Fibroblast of skin of scalp (primary cell): ENCODE results near the gene TTC28.

Experiments used
- DNase-seq: peaks from one replicate; pipeline ENCODE4 v3.0.0-alpha.2; 2013

The TTC28 gene

DNA sequence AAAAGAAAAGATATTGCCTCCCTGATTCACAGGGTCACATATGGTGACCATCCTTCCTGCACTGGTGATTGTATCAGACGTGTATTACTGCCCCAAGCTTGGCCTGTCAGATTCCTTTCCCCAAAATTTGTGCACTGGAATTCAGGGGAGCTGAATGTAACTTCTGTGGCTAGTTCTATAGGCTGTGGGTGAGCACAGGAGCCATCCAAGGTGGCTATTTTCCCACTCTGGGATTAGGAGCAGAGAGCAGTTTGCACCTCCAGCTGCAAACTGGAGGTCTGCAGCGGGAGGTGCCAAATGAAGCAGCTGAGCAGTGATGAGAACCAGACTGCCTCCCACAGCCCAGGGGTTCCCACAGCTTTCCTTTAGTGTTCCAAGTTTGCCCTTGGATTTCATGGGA lies 636.4 kb downstream of the TTC28 start:
- DNase-seq: no peak

DNA sequence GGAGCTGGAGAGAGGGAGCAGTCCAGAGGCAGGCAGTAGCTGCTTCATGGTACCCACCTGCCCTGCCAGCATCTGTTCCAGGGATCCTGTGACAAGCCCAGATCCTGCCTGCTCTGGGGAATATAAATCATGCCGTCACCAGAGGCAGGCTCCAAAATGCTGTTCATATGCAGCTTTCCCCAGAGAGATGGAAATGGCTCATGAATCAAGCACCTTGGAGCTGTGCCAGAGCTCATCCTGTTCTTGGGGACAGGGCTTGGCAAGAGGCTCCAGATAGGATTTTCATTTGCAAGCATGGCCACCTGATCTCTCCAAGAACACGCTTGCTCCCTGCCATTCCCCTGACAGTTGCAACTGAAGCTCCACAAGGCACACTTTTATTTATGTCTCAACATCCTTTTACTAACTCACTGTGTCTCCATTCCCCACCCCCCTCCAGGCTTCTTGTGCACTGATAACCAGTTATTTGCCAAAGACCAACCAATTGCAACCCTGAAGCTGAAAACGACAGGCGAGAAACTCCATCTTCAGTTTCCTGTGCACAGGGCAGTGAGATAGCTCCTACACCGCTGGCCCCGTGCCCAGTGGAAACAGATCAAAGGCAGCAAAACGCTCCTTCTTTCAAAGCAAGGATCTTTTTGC lies 644.8 kb downstream of the TTC28 start:
- peak; percentile 87 for DNase-seq

DNA sequence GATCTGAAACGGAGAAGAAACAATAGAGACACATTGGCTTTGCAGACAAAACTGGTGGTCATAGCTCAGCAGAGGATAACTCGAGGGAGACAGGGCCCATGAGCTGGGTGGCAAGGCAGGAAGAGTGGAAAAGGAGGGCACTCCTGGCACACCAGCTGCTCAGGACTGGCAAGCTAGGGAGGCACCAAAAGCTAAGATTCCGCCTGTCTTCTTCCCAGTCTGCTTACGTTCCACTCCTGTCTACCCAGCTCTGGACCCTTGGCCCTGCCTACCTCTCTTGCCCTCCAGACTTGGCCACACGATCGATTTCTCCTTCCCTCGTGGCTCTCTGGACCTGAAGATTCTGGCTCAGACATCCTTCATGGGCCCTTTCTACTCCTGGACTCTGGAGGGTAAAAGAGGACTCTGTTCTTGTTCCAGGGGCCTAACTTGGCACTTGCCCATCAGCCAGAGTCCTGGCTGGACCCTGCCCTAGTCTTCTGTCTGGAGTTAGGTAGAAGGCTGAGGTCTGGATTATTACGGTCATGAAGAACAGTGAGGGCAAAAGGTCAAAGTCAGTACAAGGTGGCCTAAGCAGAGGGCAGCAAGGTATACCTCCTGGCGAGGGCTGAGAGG lies 645.4 kb downstream of the TTC28 start:
- no peak for DNase-seq

DNA sequence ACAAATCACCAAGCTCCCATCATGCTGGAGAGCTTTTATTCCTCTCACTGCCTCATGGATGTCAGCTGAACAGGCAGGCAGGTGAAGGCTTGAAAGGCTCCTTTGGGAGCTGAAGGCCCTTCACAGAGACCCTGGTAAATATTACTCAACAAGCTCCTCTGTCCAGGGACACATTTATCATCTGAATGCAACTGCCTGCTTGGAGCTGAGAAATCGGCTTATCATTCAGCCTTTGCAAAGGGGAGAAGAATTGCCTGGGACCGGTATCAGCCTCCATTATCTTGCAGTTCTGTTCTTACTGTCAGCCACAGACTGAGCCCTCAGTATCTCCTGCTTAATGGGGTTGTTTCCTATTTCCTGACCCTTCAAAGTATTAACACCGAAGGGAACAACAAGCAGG lies 646.8 kb downstream of the TTC28 start:
- DNase-seq: no peak

DNA sequence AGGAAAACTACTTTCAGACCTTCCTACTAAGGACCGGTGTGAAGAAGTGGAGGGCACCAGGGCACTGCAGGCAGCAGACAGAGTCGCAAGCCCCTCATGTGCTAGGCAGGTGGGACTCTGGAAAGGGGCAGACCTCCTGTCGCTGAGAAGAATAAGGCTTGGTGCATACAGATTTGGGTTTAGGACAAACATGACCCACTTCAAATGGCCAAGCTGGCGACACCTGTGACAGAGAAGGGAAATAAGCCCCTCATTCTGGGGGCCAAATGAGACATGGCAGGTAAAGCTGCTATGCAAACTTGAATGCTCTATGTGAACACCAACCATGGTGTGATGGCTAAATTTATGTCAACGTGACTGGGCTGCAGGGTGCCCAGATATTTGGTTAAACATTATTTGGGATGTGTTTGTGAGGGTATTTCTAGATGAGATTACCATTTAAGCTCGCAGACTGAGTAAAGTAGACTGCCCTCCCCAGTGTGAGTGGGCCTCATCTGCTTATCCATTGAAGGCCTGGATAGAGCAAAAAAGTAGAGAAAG lies 648.2 kb downstream of the TTC28 start:
- no peak for DNase-seq

DNA sequence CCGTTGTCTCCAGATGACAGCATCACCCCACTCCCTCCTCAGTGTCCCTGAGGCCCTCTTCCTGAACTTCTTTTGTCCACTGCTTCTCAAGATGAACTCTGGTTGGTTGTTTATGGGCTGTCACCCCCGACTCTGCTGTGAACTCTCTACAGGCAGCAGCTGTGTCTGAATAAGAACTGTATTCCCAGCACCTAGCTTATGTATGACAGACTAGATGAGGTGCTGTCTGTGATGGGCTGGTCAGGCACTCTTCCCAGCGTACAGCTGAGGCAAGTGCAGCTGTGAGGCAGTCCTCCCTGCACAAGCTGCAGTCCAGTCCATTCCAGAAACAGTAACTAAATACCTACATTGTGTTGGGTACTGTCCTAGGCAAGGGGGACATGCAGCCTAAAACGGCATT lies 649.2 kb downstream of the TTC28 start:
- DNase-seq: no peak

DNA sequence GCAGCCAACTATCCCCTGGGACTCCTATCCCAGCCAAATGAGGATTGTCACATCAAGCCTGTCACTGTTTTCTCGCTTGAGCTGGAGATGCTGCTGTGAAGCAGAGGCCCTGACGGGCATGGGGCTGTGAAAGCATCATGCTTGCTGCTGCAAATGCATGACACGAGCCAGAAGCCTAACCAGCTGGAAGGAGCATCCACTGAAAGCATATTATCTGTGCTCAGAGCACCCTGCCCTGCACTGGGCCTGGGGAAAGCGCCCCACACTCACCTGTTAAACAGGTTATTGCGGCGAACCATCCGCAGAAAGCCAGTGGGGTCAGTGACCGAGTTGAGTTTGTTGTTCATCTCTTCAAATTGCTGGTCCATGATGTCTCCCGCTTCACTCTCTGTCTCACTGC lies 649.7 kb downstream of the TTC28 start:
- DNase-seq: no peak

DNA sequence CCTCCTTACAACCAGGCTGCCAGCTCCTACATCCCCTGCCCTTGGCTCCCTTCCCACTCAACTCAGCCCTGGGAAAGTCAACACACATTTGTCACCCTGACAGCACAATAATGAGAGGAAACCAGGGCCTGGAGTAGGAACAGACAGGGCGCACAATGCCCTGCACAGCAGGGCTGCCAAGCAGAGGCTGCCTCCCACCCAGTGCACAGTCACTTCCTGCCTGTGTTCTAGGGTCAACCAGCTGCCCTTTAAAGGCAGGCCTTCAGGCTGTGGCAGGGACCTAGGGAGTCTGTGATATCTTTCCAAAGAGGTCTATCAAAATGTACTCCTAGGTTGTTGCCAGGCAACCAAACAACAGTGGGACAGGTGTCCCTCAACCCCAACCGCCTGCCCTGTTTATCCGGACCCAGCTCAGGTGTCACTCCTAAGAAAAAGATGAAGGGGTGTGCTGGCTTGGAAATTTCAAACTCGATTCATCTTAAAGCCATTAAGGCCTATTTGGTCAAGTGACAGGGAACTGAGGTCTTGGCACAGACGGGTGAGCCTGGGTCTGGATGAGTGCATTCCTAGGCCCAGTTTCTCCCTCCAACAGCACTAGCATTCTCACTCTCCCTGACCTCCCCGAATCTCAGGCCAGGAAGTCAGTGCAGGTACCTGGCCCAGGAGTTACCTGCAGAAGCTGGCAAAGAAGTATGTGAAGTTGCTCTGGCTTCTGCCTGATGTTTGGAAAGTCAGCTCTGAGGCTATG lies 650.3 kb downstream of the TTC28 start:
- DNase-seq: peak; percentile 29

DNA sequence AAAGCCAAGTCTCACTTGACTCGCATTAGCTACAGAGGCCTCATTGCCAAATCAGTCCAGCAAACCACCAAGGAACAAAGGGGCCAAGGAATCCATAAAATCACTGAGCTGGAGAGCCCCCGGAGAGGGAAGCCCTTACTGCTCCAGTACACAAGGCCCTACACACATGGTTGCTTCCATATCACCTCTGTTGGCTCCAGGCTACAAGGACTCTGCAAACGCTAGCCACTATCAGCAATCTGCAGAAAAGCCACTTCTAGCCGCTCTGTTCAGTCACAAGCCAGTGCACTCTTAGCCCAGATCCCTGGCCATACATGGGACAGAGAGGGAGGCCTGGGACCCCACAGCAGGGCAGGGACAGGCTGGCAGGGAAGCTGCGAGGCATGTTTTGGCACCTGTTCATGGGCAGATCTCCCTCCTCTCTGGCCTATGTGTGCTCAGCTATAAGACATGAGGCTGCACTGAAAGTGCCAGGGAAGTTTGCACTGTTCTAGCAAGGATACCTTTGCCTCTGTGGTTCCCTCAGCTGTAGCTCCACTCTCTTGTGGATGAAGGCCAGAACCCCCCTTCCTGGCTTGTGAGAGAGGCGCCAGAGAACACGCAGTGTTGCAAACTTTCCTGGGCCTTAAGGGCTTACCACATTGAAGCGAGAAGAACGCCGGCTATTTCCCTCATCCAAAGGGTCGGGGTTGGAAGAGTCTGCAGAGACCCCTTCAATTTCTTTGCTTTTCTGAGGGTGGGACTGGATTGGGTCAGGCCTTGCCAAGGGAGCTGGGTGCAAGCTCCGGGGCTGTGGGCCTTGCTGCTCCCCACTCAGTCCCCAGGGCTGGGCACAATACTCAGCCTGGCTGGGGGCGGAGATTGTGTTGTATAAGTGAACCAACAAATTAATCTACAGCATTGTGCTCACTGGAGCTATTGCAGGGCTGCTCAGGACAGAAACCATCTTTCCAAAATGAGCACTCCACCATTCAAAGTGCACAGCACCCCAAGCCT lies 651.9 kb downstream of the TTC28 start:
- DNase-seq: no peak

DNA sequence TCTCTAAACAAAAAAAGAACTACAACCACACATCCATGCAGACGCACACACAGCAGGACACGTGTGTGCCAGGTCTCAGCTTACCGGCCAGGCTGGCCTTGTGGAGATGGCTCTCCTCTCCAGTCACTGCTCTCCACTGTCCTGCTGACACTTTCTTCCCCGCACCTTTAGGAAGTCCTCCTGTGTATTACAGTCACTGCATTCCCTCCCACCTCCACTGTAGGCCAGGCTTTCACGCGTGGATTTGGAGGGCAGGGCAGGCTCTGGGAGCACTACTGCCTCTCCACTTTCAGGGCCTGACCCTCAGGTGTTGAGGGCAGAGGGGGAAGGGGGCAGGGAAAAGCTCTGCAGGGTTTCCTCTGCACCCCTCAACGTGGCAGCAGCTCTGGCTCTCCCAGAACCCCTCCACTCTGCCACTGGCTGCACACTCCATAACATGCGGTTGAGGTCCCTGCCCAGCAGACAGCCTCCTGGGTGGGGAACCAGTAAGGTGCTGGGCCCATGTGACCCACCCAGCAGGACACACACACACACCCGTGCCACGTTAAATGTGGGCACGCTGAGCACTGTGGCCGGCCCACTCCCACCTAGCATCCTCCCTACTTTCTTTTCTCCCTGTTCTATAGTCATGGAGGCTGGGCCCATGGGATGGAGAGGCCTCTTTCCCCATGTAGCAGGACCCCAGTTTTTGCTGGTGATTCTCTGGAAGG lies 653.6 kb downstream of the TTC28 start:
- DNase-seq: no peak

DNA sequence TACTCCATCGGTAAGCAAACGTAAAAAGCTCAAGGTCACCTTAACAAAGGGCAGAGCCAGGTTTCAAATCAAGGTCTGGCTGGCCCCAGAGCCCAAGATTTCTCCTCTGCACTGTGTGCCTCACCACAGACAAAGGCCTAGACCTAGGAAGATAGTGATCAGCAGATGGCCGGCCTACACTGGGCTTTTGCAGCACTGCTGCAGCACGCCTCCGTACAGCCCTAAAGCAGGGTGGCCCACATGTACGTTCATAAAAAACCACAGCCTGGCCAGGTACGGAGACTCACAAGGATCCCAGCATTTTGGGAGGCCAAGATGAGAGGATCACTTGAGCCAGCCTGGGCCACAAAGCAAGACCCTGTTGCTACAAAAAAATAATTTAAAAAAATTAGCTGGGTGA lies 654.3 kb downstream of the TTC28 start:
- no peak for DNase-seq

DNA sequence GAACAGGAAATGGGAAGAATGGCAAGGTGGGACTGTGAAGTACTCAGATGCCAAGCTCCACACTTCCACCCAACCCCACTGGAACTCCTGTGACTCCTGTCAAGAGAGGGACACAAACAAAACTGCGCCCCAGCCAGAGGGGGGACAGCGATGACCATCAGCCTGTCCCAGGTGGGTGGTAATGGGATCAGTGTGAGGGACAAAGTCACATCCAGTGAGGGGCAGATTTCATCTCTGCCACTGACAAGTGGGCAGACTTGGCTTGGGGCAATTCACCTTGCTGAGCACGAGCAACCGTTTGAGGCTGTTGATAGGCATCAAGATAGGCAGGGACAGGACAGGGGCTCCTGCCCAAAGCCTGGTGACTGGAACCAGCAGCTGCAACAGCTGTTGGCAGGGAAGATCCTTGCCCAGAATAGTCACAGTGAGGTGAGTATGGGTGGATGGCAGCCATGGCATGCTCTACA lies 655.2 kb downstream of the TTC28 start:
- DNase-seq: no peak

DNA sequence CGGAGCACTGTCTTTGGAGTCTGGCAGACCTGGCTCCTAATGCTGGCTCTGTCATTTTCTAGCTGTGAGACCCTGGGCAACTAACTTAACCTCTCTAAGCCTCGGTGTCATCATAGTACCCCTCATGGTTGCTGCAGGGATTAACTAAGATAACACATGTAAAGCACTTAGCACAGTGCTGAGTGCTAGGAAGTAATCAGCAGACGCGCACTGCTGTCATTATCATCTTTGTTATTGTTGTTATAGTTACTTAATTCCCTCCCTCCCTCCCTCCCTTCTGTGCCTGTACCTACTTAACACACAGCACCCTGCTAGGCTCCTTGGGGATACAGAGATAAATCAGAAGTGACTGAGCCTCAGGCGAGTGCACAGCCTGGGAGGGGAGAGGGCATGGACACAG lies 655.9 kb downstream of the TTC28 start:
- DNase-seq: no peak

DNA sequence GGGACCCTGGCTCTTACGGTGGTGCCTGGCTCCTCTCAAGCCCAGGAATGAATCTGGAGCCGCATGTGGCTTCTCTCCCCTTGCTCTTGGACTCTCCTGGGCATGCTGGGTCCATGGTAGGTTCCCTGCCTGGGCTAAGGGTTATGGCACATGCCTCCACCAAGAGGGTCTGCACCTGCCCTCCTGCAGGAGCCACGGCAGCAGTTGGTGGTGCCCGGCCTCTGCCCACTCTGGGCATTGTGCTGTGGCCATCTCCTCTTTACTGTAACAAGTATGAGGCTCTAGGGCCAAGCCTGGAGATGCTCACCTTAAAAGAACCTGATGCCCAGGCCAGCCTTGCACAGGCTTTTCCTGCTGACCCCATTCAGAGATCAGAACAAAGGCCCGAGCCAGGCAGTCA lies 656.6 kb downstream of the TTC28 start:
- no peak for DNase-seq

DNA sequence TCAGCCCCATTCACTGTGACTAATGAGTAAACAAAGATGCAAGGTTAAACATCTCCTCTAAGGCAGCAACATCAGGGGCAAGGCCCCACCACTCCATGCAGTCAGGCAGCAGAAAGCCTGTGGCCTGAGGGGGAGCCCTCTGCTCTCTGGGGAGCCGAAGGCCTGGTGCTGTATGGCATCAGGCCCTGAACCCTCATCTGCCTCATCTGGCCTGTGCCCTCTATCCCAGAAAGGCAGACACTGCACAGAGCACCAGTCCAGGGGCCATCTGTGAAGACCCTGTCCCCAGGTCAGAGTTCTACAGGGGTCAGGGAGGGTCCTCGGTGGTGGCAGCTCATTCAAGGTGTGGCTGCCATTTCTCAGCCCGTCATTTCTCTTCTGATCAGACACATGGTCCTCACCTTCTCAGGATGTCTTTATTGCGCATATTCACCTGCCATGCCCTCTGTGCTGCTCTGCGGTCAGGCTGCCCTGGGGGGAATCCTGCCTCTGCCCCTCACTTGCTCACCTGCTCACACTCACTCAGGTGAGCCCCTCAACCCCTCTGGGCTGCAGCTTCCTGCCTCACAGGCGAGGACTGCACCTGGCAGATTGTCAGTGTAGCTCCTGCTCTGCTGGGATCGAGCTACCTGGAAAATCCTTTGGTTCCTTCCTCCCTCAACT lies 657.5 kb downstream of the TTC28 start:
- no peak for DNase-seq

DNA sequence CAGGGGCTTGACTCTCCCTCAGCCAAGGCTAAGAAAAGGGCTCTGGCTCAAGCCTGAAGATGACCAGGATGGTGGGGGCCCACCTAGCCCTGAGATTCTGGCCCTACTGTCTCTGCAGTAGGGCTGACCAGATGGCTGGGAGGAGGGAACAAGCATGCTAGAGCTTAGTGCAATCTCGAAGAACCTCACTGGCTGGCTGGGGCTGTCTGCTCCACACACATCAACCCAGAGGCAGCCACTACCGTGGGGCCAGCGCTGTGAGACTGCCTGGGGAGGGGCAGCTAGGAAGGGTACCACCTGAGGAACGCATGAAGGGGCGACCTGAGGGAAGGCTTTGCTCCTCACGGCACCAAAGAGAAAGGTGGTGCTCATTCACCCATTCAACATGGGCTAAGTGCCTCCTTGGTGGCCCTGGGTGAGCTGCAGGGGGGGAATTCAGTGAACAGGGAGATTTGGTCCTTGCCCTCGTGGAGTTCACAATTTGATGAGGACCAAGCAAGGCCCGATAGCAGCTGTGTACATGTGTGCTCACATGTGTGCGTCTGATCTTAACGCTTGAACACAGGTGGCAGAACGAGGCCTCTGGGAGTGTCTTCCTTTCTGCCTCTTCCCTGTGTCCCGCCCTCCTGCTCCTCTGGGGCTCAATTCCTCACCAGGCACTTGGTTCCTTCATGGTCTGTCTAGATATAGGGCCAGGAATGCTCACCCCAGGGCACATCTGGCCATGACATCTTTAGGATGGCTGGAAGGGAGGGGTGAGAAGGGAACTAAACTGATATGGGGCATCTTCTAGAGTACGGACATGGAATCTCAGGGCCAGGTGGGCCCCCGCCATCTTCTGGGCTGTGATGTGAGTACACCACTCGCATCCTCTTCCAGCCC lies 658.3 kb downstream of the TTC28 start:
- DNase-seq: no peak

DNA sequence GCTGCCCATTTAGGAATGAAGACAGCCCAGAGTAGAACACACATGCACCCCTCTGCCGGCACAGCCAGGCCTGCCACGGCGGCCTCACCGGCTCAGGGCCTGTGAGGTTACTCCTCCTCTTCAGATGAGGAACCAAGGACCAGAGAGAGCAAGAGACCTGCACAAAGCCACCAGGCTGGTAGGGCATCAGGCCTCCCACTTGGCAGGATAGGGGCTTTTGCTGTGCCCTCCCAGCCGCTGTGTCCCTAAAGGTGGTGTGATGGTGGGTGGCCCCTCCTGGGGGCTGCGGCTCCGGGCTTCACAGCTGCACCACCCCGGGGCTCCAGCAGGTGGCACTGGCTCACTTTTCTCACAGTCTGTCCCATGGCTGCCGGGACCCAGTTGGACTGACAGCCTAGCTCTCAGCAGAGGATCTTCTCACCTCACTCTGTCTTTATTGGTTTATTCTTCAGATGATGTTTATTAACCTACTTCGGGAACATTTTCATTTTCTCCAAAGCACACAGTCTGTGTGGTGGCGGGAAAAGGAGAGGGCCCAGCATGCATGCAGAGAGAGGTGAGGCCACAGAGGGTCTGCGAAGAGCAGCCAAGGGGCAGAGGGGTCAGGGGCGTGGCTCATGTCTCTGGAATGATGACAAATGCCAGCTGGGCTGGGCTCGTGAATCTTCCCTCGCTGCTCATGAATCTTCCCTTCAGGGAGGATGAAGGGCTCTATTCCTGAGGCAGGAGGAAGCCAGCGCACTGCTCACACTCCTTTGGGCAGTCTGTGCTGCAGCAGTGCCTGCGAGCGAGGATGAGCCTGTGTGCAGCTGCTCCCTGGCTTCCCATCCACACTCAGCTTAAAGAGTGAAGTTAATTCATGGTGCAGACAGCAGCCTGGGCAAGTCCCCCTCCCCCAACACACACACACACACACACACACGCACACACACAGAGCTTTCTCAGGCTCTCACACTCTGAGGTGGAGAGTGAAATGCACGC lies 659.5 kb downstream of the TTC28 start:
- DNase-seq: peak; percentile 78

DNA sequence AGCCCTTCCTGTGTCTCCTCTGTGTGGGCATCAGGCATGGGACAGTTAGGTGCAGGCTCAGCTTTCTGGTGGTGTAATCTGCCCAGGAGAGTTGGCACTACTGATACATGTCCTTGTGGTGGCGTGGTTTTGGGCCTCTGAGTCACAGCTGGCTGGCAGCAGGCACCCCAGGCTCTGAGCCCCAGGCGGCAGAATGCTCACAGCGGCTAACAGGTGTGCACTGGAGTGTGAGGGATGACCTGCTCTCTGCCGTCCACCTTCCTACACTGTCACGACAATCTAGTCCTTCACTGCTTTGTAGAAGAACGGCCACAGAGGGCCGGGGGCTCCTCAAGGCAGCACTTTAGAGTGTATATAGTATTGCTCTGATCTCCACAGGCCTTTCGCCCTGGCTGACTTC lies 660.3 kb downstream of the TTC28 start:
- DNase-seq: peak; percentile 14

DNA sequence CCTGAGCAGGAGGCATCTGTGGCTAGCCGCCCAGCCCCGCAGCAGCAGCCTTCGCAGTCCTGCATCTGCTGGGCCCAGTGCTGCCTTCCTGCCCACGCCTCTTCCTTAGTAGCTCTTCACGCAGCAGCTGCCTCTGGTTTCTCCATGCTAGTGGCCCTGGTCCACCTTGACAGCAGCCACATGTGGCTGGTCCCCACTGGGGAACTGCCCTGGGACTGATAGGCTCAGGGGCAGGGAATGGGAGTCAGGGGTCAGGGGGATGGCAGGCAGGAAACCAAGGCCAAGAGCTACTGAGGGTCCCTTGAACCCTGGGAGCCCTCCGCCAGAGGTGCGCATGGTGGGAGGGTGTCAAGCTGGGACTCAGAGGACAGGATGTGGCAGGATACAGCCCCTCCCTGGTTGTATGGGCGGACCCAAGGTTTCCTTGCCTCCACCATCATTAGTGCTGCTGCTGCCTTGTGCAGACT lies 661.1 kb downstream of the TTC28 start:
- no peak for DNase-seq
